ENCODE measurements around the gene TBCD. TPM values are rescaled to one million over a fixed set of nuclear protein-coding genes. Genes with fewer than 3 reads are reported as not detected.

Gene TBCD
- total RNA-seq, 2 experiments from 2014 or later: 87.8 to 145 TPM

DNA sequence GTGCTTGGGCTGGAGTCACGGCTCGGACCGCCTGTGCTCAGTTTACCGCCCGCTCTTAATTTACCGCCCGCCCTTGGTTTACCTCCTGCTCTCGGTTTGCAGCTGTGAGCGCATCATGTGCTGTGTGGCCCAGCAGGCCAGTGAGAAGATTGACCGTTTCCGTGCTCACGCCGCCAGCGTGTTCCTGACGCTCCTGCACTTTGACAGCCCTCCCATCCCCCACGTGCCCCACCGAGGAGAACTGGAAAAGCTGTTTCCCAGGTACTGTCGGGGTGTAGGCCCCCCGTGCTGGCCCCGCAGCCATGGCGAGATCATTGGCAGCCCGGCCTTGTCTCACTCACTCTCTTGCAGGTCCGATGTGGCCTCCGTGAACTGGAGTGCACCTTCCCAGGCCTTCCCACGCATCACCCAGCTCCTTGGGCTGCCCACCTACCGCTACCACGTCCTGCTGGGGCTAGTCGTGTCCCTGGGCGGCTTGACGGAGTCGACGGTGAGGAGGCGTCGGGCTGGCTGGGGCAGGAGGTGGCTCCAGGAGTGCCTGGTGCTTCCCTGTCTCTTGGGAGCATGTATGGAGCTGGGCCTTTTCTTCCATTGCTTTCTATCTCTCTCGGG is 177.3 kb downstream of the TBCD start:
- Histone ChIP-seq H3K36me3 (ENCODE audit: insufficient read depth, low read length) (peaks cover 90% of the 10 kb centered on the region), H4K20me1 (ENCODE audit: insufficient read depth, low read length) (no peaks in the 10 kb centered on the region), H3K4me3 (ENCODE audit: low read depth, low read length, poor library complexity, severe bottlenecking) (no peak overlapping the region), H3K4me2 (ENCODE audit: low read length) (no peak overlapping the region), H3K79me2 (ENCODE audit: insufficient read depth, low read depth, low read length) (no peaks in the 10 kb centered on the region), H2AFZ (ENCODE audit: low read length) (no peak overlapping the region), H3K4me1 (ENCODE audit: insufficient read depth, low read length, poor library complexity, severe bottlenecking) (peaks cover 6% of the 10 kb centered on the region), H3K9me3 (ENCODE audit: low read length) (no peaks in the 10 kb centered on the region), H3K27ac (ENCODE audit: low read depth, low read length, poor library complexity, severe bottlenecking) (no peak overlapping the region), H3K9me2 (ENCODE audit: insufficient read depth, low read length) (no peaks in the 10 kb centered on the region)
- DNase-seq (ENCODE audit: low spot score): no peak
- intact Hi-C loops (cut with micrococcal nuclease; ENCODE audit: unreplicated experiment): no loop called here
- no TSS peak for BruUV-seq (replicated peaks)
- TF ChIP-seq CTCF (conservative IDR thresholded peaks at IDR 0.05; ENCODE audit: low read length): no peak
- TF ChIP-seq EZH2phosphoT487 (IDR thresholded peaks at IDR 0.05; ENCODE audit: borderline replicate concordance, low read depth, low read length): no peak
- POLR2A ChIA-PET: no interaction called here
- CTCF ChIA-PET (ENCODE audit: unreplicated experiment): no interaction called here

DNA sequence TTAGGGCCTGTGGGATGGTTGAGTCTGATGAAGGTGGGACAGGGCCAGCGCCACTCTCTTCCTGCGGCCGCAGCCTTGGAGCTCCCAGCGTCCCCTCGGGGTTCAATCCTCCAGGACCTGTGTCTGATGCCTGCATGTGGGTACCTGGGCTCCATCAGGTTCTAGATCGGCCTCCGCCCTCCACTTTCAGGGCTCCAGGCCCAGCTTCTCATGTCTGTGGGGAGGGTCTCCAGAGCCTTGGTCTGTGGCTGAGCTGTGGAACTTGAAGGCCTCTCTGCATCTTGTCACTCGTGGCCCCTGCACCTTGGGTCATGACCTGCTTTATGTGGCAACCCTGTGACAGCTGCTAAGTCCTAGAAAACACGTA is 177.8 kb downstream of the TBCD start:
- no peaks in the 10 kb centered on the region for H3K9me2 ChIP-seq (ENCODE audit: insufficient read depth, low read length)
- BruUV-seq (replicated peaks): no TSS peak
- H3K79me2 ChIP-seq (ENCODE audit: insufficient read depth, low read depth, low read length): no peaks in the 10 kb centered on the region
- peaks cover 1% of the 10 kb centered on the region for H3K4me1 ChIP-seq (ENCODE audit: insufficient read depth, low read length, poor library complexity, severe bottlenecking)
- H3K4me3 ChIP-seq (ENCODE audit: low read depth, low read length, poor library complexity, severe bottlenecking): no peak overlapping the region
- H3K4me2 ChIP-seq (ENCODE audit: low read length): no peak overlapping the region
- H3K27ac ChIP-seq (ENCODE audit: low read depth, low read length, poor library complexity, severe bottlenecking): no peak overlapping the region
- ChIA-PET POLR2A (no interaction called here), CTCF (ENCODE audit: unreplicated experiment) (no interaction called here)
- intact Hi-C loops (cut with micrococcal nuclease; ENCODE audit: unreplicated experiment): no loop called here
- H2AFZ ChIP-seq (ENCODE audit: low read length): no peak overlapping the region
- peaks cover 90% of the 10 kb centered on the region for H3K36me3 ChIP-seq (ENCODE audit: insufficient read depth, low read length)
- no peak for DNase-seq (ENCODE audit: low spot score)
- no peaks in the 10 kb centered on the region for H3K9me3 ChIP-seq (ENCODE audit: low read length)
- no peaks in the 10 kb centered on the region for H4K20me1 ChIP-seq (ENCODE audit: insufficient read depth, low read length)
- TF ChIP-seq EZH2phosphoT487 (IDR thresholded peaks at IDR 0.05; ENCODE audit: borderline replicate concordance, low read depth, low read length) (no peak), CTCF (conservative IDR thresholded peaks at IDR 0.05; ENCODE audit: low read length) (no peak)

DNA sequence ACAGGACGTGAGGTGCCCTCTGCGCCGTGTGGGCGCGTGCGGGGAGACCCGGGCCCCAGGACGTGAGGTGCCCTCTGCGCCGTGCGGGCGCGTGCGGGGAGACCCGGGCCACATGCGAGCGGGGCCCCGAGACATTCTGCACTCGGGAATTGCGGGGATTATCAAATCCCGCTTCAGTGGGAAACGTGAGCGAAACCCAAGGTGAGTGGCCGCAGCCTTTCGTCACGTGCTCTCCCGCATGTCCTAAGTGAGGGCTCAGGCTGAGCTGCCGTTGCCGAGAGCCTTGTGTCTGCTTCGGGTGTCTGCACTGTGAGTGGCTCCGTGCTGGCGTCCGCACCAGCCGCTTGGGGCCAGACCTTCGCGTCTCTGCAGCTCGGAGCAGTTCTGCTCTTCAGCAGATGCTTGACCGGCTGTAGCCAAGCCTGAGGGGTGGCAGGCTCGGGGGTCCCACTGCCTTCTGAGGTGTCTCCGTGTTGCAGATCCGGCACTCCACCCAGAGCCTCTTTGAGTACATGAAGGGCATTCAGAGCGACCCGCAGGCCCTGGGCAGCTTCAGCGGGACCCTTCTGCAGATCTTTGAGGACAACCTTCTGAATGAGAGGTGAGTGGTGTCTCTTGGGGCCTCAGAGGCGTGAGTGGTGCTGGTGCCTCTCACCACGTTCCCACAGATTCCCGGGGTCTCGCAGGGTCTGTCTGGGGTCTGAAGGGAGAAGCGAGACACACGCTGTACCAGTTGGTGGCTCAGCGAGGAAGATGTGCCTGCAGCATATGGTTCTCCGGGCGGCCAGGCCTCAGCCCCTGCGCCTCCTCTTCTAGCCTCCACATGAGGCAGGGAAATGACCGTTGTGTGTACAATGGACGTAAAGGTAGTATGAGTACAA is 178.4 kb downstream of the TBCD start:
- ChIA-PET CTCF (ENCODE audit: unreplicated experiment) (interaction anchor here (0.5 kb wide), 1 partner anchor 257 kb away, joined by 3 read pairs; no protein-coding TSS in a partner anchor), POLR2A (no interaction called here)
- no peak for TF ChIP-seq CTCF (conservative IDR thresholded peaks at IDR 0.05; ENCODE audit: low read length)
- TF ChIP-seq EZH2phosphoT487 (IDR thresholded peaks at IDR 0.05; ENCODE audit: borderline replicate concordance, low read depth, low read length): no peak
- no peak overlapping the region for H3K4me2 ChIP-seq (ENCODE audit: low read length)
- intact Hi-C loops (cut with micrococcal nuclease; ENCODE audit: unreplicated experiment): no loop called here
- no peak overlapping the region for H2AFZ ChIP-seq (ENCODE audit: low read length)
- H3K27ac ChIP-seq (ENCODE audit: low read depth, low read length, poor library complexity, severe bottlenecking): no peak overlapping the region
- no TSS peak for BruUV-seq (replicated peaks)
- no peaks in the 10 kb centered on the region for H3K79me2 ChIP-seq (ENCODE audit: insufficient read depth, low read depth, low read length)
- no peaks in the 10 kb centered on the region for H3K9me3 ChIP-seq (ENCODE audit: low read length)
- H3K4me3 ChIP-seq (ENCODE audit: low read depth, low read length, poor library complexity, severe bottlenecking): no peak overlapping the region
- no peaks in the 10 kb centered on the region for H4K20me1 ChIP-seq (ENCODE audit: insufficient read depth, low read length)
- no peak for DNase-seq (ENCODE audit: low spot score)
- peaks cover 90% of the 10 kb centered on the region for H3K36me3 ChIP-seq (ENCODE audit: insufficient read depth, low read length)
- H3K9me2 ChIP-seq (ENCODE audit: insufficient read depth, low read length): no peaks in the 10 kb centered on the region
- H3K4me1 ChIP-seq (ENCODE audit: insufficient read depth, low read length, poor library complexity, severe bottlenecking): no peaks in the 10 kb centered on the region

Measured in OCI-LY7 (cell line).